ENCODE measurements around the gene SHMT1.
"Not testable (repeated sequence)": the region's sequence is repeated elsewhere in the genome, so short reads cannot be mapped to it uniquely, and the experiment has no call there.

SHMT1 gene

DNA sequence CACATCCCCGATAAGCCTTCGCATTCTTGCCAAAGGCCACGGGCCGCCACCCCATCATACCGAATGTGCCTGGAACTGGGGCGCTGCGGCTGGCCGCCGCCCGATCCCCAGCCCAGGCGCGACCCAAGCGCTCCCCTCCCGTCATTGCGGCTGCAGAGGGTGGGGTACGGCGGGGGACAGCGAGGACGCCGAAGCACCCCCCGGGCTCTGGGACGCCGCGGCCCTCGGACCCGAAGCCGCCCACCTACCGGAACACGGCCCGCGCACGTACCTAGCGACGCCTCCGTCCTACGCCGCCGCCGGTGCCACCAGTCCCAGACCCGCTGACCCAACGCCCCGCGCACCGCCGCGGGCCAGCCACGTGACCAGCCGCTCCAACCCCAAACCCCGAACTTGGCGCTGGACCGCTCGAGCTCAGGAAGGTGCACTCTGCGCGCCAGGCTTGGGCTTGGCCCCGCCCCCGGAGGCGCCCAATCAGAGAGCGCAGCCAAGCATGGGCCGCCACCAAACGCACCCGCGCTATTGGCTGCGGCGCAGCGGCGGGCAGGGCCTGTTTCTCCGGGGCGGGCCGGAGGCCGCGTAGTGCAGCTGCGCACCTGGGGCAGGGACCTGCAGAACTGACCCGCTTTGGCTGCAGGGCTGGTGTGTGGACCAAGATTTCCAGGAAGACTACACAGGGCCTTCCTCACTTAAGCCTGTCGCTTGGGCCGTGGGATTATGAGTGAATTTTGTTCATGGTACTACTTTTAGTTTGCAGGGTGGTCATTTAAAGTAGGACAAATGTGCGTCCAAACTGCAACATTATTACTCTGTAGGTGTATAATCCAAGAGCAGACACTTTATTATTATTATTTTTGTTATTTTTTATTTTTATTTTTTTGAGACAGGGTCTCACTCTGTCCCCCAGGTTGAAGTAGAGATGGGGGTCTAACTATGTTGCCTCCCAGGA, at the start of gene SHMT1:
Gene SHMT1 (minus strand): TSS at position 450 of the 949 bp plus-strand sequence. CDS start 7,569 bp downstream, outside the sequence.
- peak; percentile 97 for DNase-seq

DNA sequence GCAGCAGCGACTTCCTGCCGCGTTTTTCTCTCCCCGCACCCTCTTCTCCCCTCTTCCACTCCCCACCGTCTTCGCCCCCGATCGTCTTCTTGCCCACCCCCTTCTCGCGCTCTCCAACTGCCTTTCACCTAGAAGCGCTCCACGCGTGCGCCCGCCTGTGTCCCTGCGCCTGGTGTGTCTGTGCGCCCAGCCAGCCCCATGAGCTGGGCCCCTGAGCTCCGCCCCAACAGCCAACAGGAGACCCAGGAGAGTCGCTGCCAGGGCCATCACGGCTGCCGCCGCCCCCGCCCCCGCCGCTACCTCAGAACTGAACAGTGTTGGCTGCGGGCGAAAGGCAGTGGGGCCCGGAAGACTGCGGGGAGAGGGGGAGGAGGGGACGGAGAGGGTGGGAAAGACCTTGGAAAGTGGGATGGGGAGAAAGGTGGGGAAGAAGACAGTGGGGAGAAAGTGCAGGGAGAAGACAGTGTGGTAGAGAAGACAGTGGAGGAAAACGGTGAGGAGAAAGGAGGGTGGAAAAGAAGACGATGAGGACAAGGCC, 48.7 kb upstream of the SHMT1 start:
- DNase-seq, result not testable (repeated sequence)

DNA sequence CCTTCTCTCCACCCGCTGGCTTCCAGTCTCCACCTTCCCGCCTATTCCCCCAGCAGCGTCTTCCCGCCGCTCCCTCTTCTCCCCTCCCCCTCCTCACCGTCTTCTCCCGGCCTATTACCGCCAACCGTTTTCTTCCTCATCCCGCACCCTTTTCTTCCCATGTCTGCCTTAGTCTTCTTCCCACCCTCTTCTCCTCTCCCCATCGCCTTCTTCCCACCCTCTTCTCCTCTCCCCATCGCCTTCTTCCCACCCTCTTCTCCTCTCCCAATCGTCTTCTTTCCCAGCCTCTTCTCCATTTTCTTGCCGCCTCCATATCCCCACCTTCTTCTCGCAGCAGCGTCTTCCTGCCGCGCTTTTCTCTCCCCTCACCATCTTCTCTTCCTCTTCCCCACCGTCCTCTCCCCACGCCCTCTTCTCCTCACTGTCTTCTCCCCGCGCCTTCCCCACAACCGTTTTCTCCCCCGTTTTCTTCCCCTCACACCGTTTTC, 48.1 kb upstream of the SHMT1 start:
- peak; percentile 24 for DNase-seq

DNA sequence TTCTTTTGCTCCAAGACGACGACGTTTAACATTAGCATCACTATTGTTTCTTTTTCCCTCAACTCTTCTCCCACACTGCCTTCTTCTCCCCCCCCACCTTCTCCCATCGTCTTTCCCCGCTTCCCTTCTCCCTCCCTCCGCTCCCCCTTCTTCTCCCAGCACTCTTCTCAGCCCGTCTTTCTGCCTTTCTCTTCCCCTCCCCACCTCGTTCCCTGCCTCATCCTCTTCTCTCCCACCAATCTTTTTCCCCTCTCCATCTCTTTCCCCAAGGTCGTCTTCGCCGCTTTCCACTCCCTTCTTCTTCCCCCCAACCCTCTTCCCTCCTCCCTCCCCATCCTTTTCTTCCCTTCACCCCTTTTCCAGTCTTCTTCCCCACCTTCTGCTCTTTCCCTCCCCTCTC, 47.4 kb upstream of the SHMT1 start:
- not testable (repeated sequence) for DNase-seq

DNA sequence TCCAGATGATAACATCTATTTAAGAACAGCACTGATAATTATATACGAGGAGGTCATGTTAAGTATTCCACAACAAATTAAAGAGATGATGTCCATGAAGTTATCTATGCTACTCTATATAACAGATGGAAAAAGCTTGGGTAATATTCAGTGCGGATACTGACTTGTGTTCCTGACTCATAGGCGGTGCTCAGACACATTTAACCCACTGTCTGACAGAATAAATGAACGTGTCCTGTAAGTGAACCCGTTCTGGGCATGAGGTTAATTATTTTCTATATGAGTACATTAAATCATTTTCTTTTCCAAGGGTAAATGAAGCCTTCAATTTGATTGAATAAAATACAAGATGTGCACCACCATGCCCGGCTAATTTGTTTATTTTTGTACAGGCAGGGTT, 46.0 kb upstream of the SHMT1 start:
- not testable (repeated sequence) for DNase-seq

DNA sequence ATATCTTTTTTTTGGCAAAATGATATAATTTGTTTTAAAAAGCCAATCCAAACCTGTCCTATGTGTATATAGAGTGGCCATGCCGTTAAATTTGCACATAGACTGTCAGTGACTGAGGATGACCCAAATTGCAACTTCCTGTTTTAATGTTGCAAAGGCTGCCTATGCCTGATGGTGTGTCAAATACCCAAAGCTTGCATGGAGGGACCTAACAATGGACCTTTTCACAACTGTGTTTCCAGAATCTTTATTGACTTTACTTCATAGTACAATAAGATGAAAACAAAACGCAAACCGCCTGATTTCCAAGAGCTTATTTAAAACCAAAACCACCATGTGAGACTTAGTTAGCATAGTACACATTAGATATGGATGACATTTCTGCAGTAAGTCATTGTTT, 45.6 kb upstream of the SHMT1 start:
- peak; percentile 27 for DNase-seq

DNA sequence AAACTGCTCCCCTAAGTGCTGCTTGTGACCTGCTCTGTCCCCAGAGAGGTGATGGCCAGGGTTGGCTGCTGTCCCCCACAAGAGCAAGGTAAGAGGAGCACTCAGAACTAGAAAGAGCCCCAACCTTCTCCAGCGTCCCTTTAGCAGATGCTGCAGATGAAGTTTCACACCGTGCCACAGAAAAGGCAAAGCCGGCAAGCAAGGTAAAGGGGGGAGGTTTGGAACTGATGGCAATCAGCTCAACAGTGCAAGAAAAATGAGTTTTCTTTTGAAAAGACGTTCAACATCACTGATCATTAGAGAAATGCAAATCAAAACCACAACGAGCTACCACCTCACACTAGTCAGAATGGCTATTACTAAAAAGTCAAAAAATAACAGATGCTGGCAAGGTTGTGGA, 40.3 kb upstream of the SHMT1 start:
- not testable (repeated sequence) for DNase-seq

DNA sequence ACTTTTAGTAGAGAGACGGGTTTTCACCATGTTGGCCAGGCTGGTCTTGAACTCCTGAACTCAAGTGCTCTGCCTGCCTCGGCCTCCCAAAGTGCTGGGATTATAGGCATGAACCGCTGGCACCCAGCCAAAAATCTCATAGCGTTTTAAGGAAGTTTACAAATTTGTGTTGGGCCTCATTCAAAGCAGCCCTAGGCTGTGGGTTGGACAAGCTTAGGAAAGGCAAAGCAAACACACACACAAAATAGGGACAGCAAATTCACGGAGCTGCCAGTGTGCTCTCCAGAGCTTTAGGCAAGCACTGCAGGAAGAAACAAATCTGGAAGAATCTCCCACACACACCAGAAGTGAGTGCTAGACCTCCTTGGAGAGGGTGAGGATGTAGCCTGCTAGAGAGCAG, 39.8 kb upstream of the SHMT1 start:
- not testable (repeated sequence) for DNase-seq

DNA sequence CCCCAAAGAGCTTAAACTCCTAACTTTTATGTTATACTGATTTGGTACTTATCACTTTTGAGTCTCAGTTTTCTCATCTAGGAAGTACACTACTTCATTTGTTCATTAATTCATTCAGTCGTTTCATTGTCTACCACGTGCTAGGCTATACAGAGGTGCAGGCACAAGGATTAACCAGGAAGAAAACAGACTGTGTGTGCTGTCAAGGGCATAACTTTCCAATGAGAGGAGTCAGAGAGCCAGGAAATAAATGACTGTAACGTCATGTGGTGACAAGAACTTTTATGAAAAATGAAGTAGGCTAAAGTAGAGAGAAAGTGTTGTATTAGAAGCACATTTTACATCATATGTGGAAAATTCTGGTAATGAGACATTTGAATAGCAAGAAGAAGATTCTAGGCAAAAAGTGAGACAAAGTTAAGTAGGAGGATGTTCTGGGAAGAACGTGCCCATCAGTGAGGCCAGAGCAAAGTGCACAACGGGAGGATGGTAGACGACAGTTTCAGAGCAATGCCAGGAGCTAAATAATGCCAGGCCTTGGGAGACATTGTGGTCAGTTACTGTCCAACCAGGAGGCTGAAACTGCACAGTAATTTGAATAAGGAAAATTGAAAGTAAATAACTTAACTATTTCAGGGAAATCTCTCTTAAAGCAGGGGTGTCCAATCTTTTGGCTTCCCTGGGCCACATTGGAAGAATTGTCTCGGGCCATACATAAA, 38.7 kb upstream of the SHMT1 start:
- DNase-seq, result not testable (repeated sequence)

DNA sequence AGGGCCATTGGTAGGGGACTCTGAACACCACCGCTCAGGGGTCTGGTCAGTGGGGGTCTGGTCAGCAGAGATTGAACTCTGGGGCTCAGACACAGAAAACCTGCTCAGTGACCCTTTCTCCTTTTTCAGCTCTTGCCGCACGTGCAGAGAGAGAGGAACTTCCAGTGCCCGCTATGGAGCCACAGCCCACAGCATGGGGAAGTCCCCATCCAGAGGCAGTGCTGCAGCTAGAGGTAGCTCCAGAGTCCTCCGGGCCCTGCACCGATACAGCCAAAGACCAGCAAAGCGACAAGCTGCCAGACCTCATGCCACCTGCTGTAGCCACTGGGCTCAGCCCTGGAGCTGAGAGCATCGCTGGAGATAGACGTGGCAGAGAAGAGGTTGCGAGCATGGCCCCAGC, 25.4 kb upstream of the SHMT1 start:
- DNase-seq, result not testable (repeated sequence)

DNA sequence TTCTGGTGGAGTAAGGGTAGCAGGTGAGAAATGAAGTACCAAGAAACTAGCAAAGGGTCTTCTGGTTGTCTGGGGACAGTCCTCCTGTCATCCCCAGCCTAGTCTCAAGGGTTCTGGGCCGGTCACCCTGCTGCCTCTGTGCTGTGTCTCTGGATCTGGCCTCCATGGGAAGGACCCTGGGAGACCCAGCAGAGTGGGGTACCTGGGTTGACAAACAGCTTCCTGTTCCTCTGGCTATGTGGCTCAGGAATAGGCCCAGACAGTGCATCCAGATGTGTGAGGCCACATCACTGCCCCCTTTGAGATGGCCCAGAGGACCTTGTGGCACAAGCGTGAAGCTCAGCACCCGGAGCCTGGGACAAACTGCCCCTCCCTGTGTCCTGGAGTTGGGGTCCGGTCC, 24.9 kb upstream of the SHMT1 start:
- DNase-seq, result not testable (repeated sequence)

DNA sequence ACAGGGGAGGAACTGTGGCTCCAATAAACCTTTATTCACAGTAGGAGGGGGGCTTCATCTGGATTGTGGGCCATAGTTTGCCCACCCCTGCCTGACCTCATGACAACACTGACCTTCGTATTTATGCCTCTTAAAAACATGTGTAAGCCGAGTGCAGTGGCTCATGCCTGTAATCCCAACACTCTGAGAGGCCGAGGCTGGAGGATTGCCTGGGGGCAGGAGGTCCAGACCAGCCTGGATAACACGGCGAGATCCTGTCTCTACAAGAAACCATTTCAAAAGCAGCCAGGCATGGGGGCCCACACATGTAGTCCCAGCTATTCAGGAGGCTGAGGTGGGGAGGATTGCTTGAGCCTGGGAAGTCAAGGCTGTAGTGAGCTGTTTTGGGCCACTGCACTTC, 24.2 kb upstream of the SHMT1 start:
- not testable (repeated sequence) for DNase-seq

DNA sequence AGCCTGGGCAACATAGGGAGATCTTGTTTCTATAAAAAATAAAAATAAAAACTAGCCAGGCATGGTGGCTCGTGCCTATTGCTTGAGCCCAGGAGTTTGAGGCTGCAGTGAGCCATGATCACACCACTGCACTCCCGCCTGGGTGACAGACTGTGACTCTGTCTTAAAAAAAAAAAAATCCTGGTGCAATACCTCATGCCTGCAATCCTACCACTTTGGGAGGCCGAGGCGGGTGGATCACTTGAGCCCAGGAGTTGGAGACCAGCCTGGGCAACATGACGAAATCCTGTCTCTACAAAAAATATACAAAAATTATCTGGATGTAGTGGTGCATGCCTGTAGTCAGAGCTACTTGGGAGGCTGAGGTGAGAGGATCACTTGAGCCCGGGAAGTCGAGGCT, 20.9 kb upstream of the SHMT1 start:
- DNase-seq, result not testable (repeated sequence)

DNA sequence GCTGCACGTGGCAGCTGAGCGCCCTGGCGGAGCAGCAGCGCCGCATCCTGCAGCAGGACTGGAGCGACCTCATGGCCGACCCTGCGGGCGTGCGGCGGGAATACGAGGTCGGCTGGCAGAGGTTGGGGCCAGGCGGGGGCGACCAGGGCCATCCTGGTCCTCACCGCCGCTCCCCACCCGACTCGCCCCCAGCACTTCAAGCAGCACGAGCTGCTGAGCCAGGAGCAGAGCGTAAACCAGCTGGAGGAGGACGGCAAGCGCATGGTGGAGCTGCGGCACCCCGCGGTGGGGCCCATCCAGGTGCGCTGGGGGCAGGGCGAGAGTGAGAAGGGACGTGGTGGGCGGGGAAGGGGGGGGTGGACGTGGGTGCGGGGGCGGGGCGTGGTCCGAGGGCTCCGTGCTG, 19.7 kb upstream of the SHMT1 start:
- not testable (repeated sequence) for DNase-seq

DNA sequence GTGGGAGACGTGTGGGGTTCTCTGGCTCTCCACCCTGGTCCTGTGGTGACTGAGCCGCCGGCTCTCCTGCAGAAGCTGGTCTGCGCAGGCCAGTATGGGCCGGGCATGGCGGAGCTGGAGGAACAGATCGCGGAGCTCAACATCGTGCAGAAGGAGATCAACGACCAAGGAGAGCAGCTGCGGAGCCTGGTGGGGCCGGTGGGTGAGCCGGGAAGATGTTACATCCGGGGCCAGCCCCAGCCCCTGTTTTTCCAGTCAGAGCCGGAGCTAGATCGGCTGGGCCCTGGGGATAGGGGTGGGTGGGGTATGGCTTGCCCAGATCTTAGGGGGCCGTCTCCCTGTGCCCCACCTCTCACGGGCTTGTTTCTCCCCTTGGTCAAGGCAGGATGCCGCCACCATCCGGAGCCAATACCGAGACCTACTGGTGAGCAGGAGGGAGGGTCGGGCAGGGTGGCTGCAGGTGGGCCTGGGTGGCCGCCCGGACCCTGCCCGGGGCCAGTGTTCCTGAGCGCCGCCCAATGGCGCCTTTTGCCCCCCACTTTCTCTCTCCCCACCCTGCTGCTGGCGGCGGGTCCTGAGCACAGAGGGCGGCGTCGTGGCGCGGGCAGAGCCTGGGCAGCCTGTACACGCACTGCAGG, 19.2 kb upstream of the SHMT1 start:
- DNase-seq, result no peak

DNA sequence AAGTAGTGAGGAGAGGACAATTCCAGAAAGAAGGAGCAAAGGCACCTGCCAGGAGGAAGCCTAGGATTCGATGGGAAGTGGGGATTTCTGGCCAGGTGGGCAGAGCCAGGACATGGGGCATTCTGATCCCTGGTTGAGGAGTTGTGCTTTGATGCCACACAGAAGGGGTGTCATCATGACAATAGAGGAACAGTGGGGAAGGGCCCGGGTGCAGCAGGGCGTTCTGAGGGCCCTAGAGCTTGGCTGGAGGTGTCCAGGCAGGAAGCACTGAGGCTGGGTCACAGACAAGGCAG, 18.5 kb upstream of the SHMT1 start:
- no peak for DNase-seq

DNA sequence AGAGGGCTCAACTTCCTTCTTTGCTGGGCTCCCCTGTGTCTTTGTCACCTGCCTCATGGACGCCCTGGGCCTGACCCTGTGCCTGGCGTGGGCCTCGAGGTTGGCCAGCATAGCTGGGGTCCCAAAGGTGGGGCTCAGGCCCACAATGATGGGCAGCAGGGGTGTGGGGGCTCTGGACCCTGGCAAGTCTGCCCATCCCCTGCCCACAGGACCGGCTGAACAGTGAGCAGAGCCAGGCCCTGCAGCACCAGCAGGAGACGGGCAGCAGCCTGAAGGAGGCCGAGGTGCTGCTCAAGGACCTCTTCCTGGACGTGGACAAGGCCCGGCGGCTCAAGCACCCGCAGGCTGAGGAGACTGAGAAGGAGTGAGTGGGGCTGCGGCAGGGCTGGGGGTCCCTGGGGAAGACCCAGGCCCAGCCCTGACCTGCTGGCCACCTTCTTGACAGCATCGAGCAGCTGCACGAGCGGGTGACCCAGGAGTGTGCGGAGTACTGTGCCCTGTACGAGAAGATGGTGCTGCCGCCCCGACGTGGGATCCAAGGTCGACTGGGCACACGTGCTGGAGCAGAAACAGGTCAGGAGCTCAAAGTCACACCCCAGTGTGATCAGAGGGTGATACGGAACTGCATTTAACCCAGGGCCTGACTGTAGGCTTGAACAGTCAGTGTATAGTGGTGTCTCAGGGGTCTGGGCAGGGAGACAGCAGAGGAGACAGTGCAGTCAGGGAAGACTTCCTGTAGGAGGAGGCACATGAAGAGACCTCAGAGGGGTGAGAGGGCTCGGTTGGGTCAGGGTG, 18.0 kb upstream of the SHMT1 start:
- no peak for DNase-seq

DNA sequence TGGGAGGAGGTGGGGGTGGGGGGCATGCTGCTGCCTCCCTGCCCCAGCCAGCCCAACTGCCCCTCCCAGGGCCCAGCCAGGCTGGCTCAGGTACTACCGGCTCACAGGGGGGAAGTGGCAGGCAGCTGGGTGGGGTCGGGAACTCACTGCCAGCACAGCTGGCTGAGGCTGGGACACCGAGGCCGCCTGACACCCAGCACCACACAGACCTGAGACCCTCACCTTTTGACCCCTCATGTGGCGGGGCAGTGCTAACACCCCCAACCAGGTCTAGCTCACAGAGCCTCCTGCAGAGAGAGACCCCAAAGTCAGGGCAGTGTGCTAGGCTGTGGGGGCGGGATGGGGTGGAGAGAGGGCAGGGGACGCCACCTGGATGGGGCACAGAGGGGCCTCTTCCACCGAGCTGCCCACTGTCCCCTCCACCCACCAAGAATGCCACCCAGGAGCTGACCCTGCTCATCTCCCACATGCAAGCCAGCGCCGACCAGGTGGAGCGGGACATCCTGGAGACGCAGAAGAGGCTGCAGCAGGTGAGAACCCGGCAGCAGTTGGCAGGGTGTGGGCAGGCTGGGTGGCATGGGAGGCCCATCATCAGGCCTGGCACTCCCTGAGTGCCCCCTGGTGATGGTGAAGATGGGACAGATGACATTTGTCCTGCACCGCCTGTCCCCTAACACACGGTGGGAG, 17.3 kb upstream of the SHMT1 start:
- DNase-seq, result no peak

DNA sequence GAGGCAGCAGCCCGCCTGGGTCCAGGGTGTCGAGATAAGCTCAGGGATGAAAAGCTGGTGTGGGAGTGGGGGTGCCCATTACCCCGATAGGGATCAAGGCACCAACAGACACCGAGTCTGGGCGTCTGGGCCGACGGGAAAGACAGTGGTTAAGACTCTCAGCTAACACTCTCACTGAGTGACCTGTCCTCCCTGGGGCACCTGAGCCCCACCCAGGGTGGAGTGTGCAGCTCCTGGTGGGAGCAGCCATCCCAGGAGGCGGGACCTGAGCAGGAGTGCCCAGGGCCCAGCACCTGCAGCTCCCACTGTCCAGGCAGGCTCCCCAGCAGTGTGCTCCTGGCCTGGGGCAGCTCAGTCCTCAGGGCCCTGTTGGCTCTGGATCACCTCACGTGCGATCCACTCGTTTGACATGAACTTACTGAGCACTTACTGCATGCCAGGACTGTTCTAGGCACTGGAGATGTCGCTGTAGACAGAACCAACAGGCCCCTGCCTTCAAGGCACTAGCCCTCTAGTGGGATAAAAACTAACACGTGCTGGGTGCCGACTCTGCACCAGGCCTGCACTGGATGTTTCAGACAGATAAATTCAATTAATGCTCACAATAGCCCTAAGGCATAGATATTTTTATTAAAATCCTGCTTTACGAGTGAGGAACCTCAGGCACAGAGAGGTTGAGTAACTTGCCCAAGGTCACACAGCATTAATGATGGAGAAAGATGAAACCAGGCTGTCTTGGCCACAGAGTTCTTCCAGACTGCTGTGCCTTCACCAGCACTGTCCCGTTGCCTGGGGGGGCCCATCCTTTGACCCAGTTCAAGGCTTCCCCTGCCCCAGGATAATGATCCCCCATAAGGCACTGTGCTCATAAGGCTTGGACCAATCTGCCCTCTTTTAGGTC, 16.1 kb upstream of the SHMT1 start:
- no peak for DNase-seq

DNA sequence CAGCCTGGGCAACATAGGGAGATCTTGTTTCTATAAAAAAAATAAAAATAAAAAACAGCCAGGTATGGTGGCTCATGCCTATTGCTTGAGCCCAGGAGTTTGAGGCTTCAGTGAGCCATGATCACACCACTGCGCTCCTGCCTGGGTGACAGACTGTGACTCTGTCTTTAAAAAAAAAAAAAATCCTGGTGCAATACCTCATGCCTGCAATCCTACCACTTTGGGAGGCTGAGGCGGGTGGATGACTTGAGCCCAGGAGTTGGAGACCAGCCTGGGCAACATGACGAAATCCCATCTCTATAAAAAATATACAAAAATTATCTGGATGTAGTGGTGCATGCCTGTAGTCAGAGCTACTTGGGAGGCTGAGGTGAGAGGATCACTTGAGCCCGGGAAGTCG, 15.3 kb upstream of the SHMT1 start:
- not testable (repeated sequence) for DNase-seq

DNA sequence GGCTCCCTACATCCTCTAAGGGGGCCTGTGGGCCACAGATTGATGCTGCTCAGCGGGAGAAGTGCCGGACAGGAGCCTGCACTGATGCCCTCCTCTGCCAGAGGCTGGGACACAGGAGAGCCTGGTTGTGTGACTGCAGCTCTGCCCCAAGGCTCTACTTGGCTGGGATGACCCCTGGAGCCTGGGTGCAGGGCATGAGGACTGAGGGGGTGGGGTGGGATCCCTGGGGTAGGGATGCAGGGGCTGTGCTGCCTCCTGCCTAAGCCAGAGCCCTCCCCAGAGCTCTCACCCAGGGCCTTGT, 14.8 kb upstream of the SHMT1 start:
- DNase-seq, result no peak

Data from activated CD4-positive, alpha-beta T cell treated with anti-CD3 and anti-CD28 coated beads, Interleukin-2, Interleukin-6, amounts not matched to agents 100 ng/mL and 50 ng/mL, durations not matched to agents 16 hours and 8 hours (primary cell).